ENCODE results near the gene PTPN22.
"Not testable (repeated sequence)": the region's sequence is repeated elsewhere in the genome, so short reads cannot be mapped to it uniquely, and the experiment has no call there.

PTPN22 gene

GRCh38 chr1:113859478-113860175 lies 11.9 kb downstream of the PTPN22 start:
- no peak overlapping the region for H3K4me3 ChIP-seq (ENCODE audit: low read depth, low read length)
- no peak for TF ChIP-seq CTCF (IDR thresholded peaks at IDR 0.05; ENCODE audit: low read depth, low read length)

GRCh38 chr1:113858982-113859381 lies 12.5 kb downstream of the PTPN22 start:
- H3K4me3 ChIP-seq (ENCODE audit: low read depth, low read length): no peak overlapping the region
- TF ChIP-seq CTCF (IDR thresholded peaks at IDR 0.05; ENCODE audit: low read depth, low read length): no peak

GRCh38 chr1:113858418-113858817 lies 13.1 kb downstream of the PTPN22 start:
- H3K4me3 ChIP-seq (ENCODE audit: low read depth, low read length): no peak overlapping the region
- TF ChIP-seq CTCF (IDR thresholded peaks at IDR 0.05; ENCODE audit: low read depth, low read length): no peak

GRCh38 chr1:113857776-113858175 lies 13.7 kb downstream of the PTPN22 start:
- no peak overlapping the region for H3K4me3 ChIP-seq (ENCODE audit: low read depth, low read length)
- TF ChIP-seq CTCF (IDR thresholded peaks at IDR 0.05; ENCODE audit: low read depth, low read length): no peak

GRCh38 chr1:113856401-113856790 lies 15.1 kb downstream of the PTPN22 start:
- TF ChIP-seq CTCF (IDR thresholded peaks at IDR 0.05; ENCODE audit: low read depth, low read length): no peak
- H3K4me3 ChIP-seq (ENCODE audit: low read depth, low read length): no peak overlapping the region

- no peak overlapping the region for H3K4me3 ChIP-seq (ENCODE audit: low read depth, low read length)
- TF ChIP-seq CTCF (IDR thresholded peaks at IDR 0.05; ENCODE audit: low read depth, low read length): no peak
Observed at GRCh38 chr1:113855630-113856400, 15.7 kb downstream of the PTPN22 start.

- TF ChIP-seq CTCF (IDR thresholded peaks at IDR 0.05; ENCODE audit: low read depth, low read length): no peak
- no peak overlapping the region for H3K4me3 ChIP-seq (ENCODE audit: low read depth, low read length)
Observed at GRCh38 chr1:113854234-113854633, 17.3 kb downstream of the PTPN22 start.

GRCh38 chr1:113852694-113853093 lies 18.8 kb downstream of the PTPN22 start:
- not testable (repeated sequence) for H3K4me3 ChIP-seq (ENCODE audit: low read depth, low read length)

Measured in WI38 (cell line).